ENCODE results near the gene ATXN7L3.
"Not testable (repeated sequence)": the region's sequence is repeated elsewhere in the genome, so short reads cannot be mapped to it uniquely, and the experiment has no call there.

The ATXN7L3 gene, protein sequence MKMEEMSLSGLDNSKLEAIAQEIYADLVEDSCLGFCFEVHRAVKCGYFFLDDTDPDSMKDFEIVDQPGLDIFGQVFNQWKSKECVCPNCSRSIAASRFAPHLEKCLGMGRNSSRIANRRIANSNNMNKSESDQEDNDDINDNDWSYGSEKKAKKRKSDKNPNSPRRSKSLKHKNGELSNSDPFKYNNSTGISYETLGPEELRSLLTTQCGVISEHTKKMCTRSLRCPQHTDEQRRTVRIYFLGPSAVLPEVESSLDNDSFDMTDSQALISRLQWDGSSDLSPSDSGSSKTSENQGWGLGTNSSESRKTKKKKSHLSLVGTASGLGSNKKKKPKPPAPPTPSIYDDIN

GRCh38 chr17:44199553-44200477, at the start of gene ATXN7L3:
Gene ATXN7L3 (minus strand): TSS chr17:44199884. CDS start chr17:44198070, 1,814 bp downstream.
- DNase-seq (ENCODE audit: low read depth), result peak; percentile 100

DNA sequence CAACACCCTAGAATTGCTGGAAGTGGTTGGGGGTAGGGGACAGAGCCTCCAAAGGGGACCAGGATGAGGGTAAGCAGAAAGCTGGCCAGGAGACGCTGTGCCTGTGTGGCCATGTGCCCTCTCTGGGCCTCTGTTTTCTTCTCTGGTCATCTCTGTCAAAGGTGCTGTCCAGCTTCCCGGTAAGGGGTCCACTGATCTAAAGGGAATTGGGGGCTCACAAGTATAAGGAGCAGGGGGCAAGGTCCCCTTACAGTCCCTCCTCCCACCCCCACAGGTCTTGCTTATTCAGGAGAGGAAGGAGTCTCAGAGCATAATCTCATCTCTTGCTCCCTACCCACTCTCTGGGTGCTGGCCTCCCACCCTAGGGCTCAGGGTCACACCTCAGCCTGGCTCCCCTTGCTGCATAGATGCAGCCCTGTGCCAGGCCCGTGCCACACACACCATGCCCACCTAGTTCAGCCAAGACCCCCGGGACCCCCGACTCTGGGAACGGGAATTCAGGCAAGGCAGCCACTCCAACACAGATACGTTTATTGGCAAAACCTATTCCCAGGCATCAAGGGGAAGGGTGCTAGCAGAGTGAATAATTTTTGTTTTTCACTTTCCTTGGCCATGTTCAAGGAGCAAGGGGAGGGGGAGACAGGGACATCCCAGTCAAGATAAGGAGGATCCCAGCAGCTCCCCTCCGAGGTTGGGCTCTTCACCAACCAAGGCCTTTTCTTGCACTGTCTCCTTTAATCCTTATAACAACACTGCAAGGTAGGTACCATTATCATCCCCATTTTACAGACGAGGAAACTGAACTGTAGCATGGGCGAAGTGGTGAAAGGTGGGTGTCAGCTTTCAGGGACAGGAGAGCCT, 48.4 kb upstream of the ATXN7L3 start:
- DNase-seq (ENCODE audit: low read depth), result no peak

- no peak for DNase-seq (ENCODE audit: low read depth)
These were observed 47.8 kb upstream of the ATXN7L3 start for GRCh38 chr17:44247440-44247841.

DNA sequence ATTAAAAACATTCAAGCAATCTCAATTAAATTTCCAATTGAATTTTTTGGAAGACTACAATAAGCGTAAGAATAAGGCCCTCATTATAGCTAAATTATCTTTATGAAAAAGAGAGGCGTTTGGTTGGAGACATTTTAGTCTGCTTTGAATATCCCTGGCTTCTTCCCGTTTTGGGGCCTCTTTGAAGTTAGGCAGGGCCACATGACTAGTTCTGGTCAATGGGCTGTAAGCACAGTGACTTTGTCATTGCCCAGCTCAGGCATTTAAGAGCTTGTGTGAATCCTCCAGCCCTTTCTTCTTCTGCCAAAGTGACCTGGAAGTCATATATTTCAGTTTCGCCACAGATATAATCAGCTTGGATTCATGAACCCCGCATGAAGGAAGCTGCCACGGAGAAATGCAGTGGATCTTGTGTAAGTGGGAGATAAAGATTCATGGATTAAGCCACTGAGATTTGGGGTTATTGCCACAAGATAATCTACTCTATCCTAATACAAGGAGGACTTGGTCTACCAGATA, 41.5 kb upstream of the ATXN7L3 start:
- DNase-seq (ENCODE audit: low read depth), result no peak

DNA sequence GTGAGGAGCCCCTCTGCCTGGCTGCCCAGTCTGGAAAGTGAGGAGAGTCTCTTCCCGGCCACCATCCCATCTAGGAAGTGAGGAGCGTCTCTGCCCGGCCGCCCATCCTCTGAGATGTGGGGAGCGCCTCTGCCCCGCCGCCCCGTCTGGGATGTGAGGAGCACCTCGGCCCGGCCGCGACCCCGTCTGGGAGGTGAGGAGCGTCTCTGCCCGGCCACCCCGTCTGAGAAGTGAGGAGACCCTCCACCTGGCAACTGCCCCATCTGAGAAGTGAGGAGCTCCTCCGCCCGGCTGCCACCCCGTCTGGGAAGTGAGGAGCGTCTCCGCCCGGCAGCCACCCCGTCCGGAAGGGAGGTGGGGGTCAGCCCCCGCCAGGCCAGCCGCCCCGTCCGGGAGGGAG, 38.2 kb upstream of the ATXN7L3 start:
- not testable (repeated sequence) for DNase-seq (ENCODE audit: low read depth)

DNA sequence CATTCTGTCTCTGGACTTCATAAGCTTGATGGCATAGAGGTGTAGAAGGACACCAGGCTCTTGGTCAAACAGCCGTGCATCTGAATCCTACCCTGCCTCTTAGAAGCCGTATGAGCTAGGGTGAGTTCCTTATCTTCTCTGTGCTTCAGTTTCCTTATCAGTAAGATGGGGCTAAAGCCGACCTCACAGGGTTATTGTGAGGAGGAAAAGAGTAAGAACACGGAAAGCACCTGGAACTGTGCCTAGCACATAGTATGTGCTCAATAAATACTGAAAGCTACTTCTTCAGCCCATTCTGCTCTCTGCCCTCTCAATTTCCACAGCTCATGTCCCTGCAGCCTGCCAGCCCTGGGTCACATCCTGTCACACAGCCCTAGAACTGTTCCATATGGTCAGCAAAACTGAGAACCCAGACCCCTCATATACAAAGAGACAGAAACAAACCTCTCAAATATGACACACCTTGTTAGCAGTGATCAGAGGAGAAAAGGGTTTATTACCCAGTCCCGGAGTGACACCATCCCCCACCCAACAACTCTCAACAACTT, 36.8 kb upstream of the ATXN7L3 start:
- DNase-seq (ENCODE audit: low read depth), result no peak

GRCh38 chr17:44235583-44235936, 35.9 kb upstream of the ATXN7L3 start:
- DNase-seq (ENCODE audit: low read depth), result no peak

GRCh38 chr17:44233582-44233981, 33.9 kb upstream of the ATXN7L3 start:
- no peak for DNase-seq (ENCODE audit: low read depth)

DNA sequence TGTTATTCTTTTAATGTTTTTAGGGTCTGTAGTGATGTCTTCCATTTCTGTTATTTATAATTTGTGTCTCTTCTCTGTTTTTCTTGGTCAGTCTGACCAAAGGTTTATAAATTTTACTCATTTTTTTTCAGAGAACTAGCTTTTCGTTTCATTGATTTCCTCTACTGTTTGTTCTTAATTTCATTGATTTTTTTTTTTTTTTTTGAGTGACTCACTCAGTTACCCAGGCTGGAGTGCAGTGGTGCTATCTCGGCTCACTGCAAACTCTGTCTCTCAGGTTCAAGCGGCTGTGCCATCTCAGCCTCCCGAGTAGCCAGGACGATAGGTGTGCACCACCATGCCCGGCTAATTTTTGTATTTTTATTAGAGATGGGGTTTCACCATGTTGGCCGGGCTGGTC, 32.4 kb upstream of the ATXN7L3 start:
- no peak for DNase-seq (ENCODE audit: low read depth)

DNA sequence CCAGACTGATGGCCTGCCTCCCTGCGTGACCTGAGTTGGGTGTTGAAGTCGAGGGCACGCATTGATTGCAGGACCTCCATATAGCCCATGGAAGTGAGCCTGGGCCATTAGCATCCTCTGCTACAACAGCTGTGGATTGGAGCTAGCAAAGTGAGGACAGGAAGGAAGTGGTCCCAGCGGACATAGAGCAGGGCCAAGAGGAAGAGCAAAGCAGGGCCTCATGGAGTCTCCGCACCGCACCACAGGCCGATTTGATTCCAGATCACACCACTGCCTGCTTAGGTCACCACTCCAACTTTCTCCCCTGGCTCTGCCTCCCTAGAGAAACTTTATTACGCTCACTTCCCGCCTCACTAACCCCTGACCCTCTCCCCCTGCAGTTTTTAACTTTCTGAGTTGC, 30.5 kb upstream of the ATXN7L3 start:
- DNase-seq (ENCODE audit: low read depth), result no peak

DNA sequence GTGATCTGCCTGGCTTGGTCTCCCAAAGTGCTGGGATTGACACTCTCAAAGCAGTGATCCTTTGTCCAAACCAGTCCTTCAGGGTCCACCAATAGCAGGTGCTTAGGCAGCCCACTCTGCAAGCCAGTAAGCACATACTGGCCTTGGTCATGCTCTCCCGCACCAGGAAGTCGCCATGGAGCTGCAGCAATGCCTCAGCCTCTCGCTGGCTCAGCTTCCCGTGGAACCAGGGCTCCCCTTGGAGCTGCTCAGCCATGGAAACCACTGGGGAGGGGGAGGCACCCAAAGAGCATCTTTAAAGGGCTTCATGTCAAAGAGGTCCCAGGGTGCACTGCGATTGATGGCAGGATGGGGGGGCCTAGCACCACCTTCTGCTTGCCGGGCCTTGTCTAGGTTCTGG, 29.4 kb upstream of the ATXN7L3 start:
- no peak for DNase-seq (ENCODE audit: low read depth)

DNA sequence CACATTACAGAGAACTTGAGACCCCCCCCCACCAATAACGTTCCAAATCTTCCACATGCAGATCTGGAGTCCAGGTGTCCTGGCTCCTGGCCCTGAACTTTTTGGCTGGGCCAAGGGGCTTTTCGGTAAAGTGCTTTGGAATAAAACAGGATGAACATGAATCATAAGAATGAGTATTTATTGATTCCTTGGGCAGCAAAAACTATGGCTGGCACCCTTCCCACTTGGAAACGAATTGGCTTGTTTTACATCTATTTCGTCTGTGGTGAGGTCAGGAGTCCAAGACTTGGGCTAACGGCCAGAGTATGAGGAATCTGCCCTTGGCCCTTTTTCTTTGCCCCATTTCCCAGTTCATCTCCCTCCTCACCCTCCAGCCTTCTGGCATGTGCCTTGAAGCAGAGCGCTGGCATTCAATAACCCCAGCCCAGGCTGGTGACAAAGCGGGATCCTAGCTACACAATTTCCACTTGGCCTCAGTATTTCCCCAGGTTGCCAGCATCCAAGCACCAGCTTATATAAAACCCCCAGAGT, 23.9 kb upstream of the ATXN7L3 start:
- no peak for DNase-seq (ENCODE audit: low read depth)

DNA sequence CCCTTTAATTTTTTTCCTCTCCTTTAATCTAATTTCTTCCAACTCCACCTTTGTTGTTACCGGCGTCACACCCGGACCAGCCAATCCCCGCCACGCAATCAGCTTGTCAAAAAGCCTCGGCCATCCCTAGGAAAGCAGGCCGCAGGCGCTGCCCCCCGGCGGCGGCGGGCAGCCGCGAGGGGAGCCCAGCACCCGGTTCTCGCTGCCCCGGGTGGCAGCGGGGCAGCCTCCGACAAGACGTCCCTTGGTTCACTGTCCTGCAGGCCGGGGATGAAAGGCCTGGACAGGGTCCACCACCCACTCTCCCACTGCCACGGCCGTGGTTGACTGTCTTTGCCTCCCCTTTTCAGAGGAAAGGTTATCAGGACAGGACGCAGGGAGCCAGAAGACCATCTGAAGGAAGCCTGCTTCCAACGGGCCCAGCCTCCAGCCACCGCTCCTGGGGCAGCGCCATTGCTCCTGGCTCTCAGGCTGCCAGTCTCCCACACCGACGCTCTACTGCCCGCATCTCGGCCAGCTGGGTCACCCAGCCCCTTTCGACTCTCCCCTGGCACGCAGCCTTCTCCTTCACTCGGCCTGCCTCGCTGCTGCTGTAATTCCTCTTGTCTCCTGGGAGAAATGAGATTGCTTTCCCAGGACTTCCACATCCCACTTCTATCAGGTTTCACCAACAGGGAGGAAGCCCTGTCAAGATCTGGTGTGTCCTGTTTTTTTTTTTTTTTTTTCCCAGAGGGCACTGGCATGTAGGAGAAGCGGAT, 22.6 kb upstream of the ATXN7L3 start:
- no peak for DNase-seq (ENCODE audit: low read depth)

DNA sequence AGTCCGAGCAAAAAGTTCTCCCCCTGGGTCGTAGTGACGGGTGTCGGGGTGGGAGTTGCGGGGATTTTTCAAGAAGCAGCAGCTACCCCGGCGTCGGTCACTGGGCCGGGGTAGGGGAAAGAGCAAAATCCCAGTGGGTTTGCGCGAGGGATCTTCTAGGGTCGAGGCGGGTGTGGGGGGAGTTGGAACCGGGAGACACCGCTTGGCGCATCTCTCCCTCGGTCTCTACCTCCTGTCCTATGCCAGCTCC, 22.1 kb upstream of the ATXN7L3 start:
- no peak for DNase-seq (ENCODE audit: low read depth)

DNA sequence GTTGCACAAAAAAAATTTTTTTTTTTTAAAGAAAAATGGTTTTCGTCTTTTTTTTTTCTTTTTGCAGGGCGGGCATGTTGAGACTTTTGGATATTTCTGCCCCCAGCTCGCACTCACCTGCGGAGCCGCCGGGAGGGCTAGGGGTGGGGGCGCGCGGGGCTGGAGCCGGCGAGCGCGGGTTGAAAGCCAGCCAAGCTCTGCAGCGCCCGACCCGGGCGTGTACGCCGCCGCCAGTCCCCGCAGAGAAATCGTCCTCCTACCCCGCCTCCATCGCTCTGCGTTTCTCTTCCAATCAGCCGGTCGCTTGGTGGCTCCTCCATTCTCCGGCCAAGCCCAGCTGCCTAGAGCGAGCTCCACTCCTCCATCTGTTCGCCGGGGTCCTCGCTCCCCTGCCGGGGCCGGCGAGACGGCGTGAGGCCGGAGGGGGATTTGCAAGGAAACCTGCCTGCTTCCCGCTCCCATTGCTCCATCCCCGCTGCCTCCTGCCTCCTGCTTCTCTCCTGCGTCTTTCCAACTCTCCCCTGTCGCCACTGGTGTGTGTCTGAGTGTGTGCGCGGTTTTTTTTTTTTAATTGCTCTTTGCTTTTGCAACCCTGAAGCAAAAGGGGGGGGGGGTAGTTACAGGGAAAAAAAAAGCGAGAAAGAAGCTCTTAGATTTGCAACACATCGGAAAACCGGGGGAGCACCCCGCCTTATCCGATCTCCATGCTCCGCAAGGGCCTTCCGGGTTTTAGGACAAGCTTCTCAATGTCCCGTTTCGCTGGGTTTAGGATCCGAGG, 21.6 kb upstream of the ATXN7L3 start:
- peak; percentile 42 for DNase-seq (ENCODE audit: low read depth)

DNA sequence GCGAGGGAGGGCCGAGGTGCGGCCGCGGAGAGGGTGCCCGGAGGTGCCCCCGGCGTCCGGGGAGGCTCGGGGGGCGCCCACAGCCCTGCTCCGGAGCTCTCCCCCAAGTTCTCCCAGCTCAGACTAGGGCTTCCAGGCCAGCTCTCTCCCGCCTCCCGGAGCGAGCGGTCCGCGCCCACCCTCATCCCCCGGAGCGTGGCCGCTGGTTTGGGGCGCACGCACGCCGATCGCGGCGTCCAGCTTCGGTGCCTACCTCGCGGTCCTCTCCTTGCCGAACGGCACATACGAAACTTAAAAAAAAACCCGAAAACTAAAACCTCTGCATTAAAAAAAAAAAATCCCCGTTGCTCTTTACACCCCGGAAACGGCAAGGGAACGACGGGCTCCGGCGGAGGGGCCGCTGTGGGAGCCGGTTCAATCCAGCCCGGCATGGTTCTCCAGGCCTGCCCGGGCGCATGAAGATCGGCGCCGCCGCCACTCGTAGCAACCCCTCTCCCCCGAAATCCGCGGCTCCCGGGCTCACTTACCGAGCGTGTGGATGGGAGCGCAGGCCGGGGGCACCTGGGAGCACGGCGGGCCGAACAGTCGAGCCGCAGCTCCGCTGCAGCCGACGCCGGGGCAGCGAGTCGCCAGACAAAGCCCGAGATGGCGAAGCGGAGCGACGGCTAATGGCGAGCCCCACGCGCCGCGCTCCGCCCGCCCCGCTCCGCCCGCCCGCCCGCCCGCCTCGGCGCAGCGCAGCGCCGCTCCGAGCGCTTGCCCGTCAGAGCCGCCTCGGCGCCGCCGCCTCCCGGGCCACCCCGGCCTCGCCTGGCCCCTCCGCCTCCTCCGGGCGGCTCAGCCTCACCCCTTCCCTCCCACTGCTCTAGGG, 20.8 kb upstream of the ATXN7L3 start:
- DNase-seq (ENCODE audit: low read depth), result no peak

GRCh38 chr17:44219616-44220212, 20.0 kb upstream of the ATXN7L3 start, which contains the start of gene UBTF:
Gene UBTF (minus strand): TSS chr17:44219675. CDS start chr17:44218229, 1,446 bp downstream.
- peak; percentile 52 for DNase-seq (ENCODE audit: low read depth)

- DNase-seq (ENCODE audit: low read depth), result peak; percentile 50
These were observed 19.5 kb upstream of the ATXN7L3 start for GRCh38 chr17:44219108-44219615.
